Liver (tissue), 9 donors: ENCODE measurements around the gene GREM2. TPM values are rescaled to one million over a fixed set of nuclear protein-coding genes. Genes with fewer than 3 reads are reported as not detected.

Experiments used
- DNase-seq: peaks from one replicate; pipeline ENCODE4 v3.0.0-alpha.2; 2017; ENCODE audit warnings: low spot score
- H3K27ac ChIP-seq, 2 donors: one replicate each; pipeline ENCODE4 v1.7.0; 2013; ENCODE audit warnings: inconsistent platforms in 2 of 2, low read length in 2 of 2, control low read depth in 1 of 2, low read depth in 1 of 2, mild to moderate bottlenecking in 1 of 2
- H3K27me3 ChIP-seq, 4 donors: one replicate each; pipeline versions ENCODE4 v1.6.1 to v1.7.0; 2013; ENCODE audit warnings: low read length in 3 of 4, inconsistent platforms in 1 of 4, mild to moderate bottlenecking in 1 of 4, moderate library complexity in 1 of 4; ENCODE audit not compliant: control insufficient read depth in 4 of 4, insufficient read depth in 4 of 4
- H3K36me3 ChIP-seq, 4 donors: one replicate each; pipeline versions ENCODE4 v1.6.1 to v1.7.0; 2013; ENCODE audit warnings: low read length in 3 of 4, mild to moderate bottlenecking in 3 of 4, low read depth in 1 of 4, moderate library complexity in 1 of 4; ENCODE audit not compliant: control insufficient read depth in 4 of 4, insufficient read depth in 3 of 4
- H3K4me1 ChIP-seq, 4 donors: one replicate each; pipeline versions ENCODE4 v1.6.1 to v1.7.0; 2013; ENCODE audit warnings: low read length in 3 of 4, mild to moderate bottlenecking in 3 of 4, moderate library complexity in 1 of 4; ENCODE audit not compliant: control insufficient read depth in 4 of 4, insufficient read depth in 4 of 4
- H3K4me3 ChIP-seq, 3 donors: one replicate each; pipeline versions ENCODE4 v1.6.1 to v1.7.0; 2013; ENCODE audit warnings: low read length in 3 of 3, control low read depth in 1 of 3, low read depth in 1 of 3, mild to moderate bottlenecking in 1 of 3
- H3K9ac ChIP-seq, 2 donors: one replicate each; pipeline ENCODE4 v1.7.0; 2013; ENCODE audit warnings: low read length in 2 of 2, mild to moderate bottlenecking in 2 of 2, moderate library complexity in 2 of 2, control low read depth in 1 of 2, low read depth in 1 of 2
- H3K9me3 ChIP-seq, 4 donors: one replicate each; pipeline versions ENCODE4 v1.6.1 to v1.7.0; 2013; ENCODE audit warnings: low read length in 3 of 4; ENCODE audit not compliant: control insufficient read depth in 4 of 4
- ATF3 ChIP-seq: IDR thresholded peaks from 2 replicates; pipeline ENCODE4 v1.6.1; 2016; ENCODE audit warnings: antibody characterized with exemption
- CTCF ChIP-seq: fragments of 150-350 bp; IDR thresholded peaks from 2 replicates; pipeline ENCODE4 v1.5.1; 2017; ENCODE audit warnings: improper control_type of control experiment, low read depth, low read length; ENCODE audit not compliant: missing input control
- FOXA2 ChIP-seq: IDR thresholded peaks from 2 replicates; pipeline ENCODE4 v1.6.1; 2016; ENCODE audit warnings: antibody characterized with exemption
- HNF4A ChIP-seq, 2 donors: conservative IDR thresholded peaks; 2 replicates each; pipeline ENCODE4 v1.6.1; 2016; ENCODE audit warnings: antibody characterized with exemption in 2 of 2, mild to moderate bottlenecking in 2 of 2
- JUND ChIP-seq, 2 donors: IDR thresholded peaks; 2 replicates each; pipeline ENCODE4 v1.6.1; 2016; ENCODE audit warnings: antibody characterized with exemption in 2 of 2
- RAD21 ChIP-seq, 2 donors: IDR thresholded peaks; 2 replicates each; pipeline ENCODE4 v1.6.1; 2016; ENCODE audit warnings: antibody characterized with exemption in 2 of 2, mild to moderate bottlenecking in 2 of 2
- REST ChIP-seq: IDR thresholded peaks from 2 replicates; pipeline ENCODE4 v1.6.1; 2016; ENCODE audit warnings: antibody characterized with exemption, mild to moderate bottlenecking
- RXRA ChIP-seq, 2 donors: IDR thresholded peaks; 2 replicates each; pipeline ENCODE4 v1.6.1; 2017 to 2018; ENCODE audit warnings: antibody characterized with exemption in 2 of 2, mild to moderate bottlenecking in 1 of 2
- TAF1 ChIP-seq: conservative IDR thresholded peaks from 2 replicates; pipeline ENCODE4 v1.6.1; 2016; ENCODE audit warnings: antibody characterized with exemption, mild to moderate bottlenecking
- YY1 ChIP-seq: IDR thresholded peaks from 2 replicates; pipeline ENCODE4 v1.6.1; 2016; ENCODE audit warnings: antibody characterized with exemption, mild to moderate bottlenecking
- ZBTB33 ChIP-seq: IDR thresholded peaks from 2 replicates; pipeline ENCODE4 v1.6.1; 2016; ENCODE audit warnings: antibody characterized with exemption
- WGBS: extraction: QIAGEN DNeasy Blood & Tissue Kit; methylation state at CpG from one replicate; pipeline ENCODE4 v1.1.7; 2013; 5-methylcytosine and 5-hydroxymethylcytosine counted together
- polyA plus RNA-seq, 2 donors: library from polyadenylated mRNA; stranded (reverse) in 1 of 2; unstranded in 1 of 2; fragments of 200-250 nt in 1 of 2; fragments of >200 nt in 1 of 2; fragmentation: Nextera tagmentation in 1 of 2; extraction: Ambion mirVana in 1 of 2; gene quantifications; one replicate each; pipeline versions ENCODE4 v1.2.1 to v1.2.3, GENCODE V29; 2013 to 2015
- total RNA-seq, 2 donors: library from RNA; depleted of rRNA; stranded (reverse); fragments of >200 nt; gene quantifications; one replicate each; pipeline ENCODE4 v1.2.3, GENCODE V29; 2014
- TF ChIP-seq, protein P1 (sequence below): IDR thresholded peaks from 2 replicates; pipeline ENCODE4 v1.6.1; 2016; ENCODE audit warnings: antibody characterized with exemption
- donor health status: healthy.
- donor health status: healthy.
- donor health status: healthy.
- donor health status: healthy.
- donor health status: healthy.

The GREM2 gene
- total and polyA plus RNA-seq, 4 donors = 0.19 to 19.5 (median 4.3) TPM

- Histone ChIP-seq H3K27ac (no peak overlapping the region), H3K9me3 (no peaks in the 10 kb centered on the region)
Measured at GRCh38 chr1:240516069-240516468, 95.9 kb downstream of the GREM2 start.

More at GRCh38 chr1:240516069-240516468, 95.9 kb downstream of the GREM2 start:
- H3K4me3 ChIP-seq = no peak overlapping the region
- H3K36me3 ChIP-seq = no peaks in the 10 kb centered on the region
- WGBS = 95% methylated on average over 2 of the region's 2 CpGs
- H3K9ac ChIP-seq = no peak overlapping the region
- TF ChIP-seq FOXA2 (no peak), HNF4A (conservative IDR thresholded peaks at IDR 0.05) (no peak), JUND (IDR thresholded peaks at IDR 0.05) (no peak), ZBTB33 (no peak), CTCF (no peak), RAD21 (IDR thresholded peaks at IDR 0.05) (no peak), RXRA (IDR thresholded peaks at IDR 0.05) (no peak), REST (no peak), YY1 (no peak), TAF1 (no peak), ATF3 (no peak)
- TF ChIP-seq, protein P1, sequence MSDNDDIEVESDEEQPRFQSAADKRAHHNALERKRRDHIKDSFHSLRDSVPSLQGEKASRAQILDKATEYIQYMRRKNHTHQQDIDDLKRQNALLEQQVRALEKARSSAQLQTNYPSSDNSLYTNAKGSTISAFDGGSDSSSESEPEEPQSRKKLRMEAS = no peak
- no peaks in the 10 kb centered on the region for H3K27me3 ChIP-seq
- no peak for DNase-seq
- no peaks in the 10 kb centered on the region for H3K4me1 ChIP-seq
